NCI-H69 (cell line): ENCODE data around the gene CHRND.

ENCODE experiments used
- DNase-seq: peaks from one replicate; lab custom pipeline; 2025; lab: John Stamatoyannopoulos, UW

The CHRND gene

GRCh38 chr2:232525791-232526371, at the start of gene CHRND:
Gene CHRND (plus strand): TSS chr2:232526160. CDS start chr2:232526216, 56 bp downstream.
- DNase-seq, result peak; percentile 52

DNA sequence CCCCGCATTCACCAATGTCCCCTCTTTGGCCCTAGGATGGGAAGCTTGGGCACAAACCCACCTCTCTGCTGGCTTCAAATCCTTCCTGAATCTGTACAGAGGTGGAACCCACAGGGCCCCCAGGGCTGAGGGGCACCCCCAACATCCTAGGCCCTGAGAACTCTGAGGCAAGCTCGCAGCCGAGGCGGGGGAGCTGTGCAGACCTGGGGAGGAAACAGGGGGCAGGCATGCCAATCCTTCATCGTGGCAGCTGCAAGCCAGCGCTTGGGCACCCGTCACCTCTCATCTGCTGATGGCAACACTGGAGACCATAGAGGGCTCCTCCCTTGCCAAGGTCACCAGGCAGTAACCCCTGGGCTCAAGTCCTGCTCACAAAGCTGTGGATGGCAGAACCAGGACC, 49.2 kb upstream of the CHRND start:
- DNase-seq, result no peak

DNA sequence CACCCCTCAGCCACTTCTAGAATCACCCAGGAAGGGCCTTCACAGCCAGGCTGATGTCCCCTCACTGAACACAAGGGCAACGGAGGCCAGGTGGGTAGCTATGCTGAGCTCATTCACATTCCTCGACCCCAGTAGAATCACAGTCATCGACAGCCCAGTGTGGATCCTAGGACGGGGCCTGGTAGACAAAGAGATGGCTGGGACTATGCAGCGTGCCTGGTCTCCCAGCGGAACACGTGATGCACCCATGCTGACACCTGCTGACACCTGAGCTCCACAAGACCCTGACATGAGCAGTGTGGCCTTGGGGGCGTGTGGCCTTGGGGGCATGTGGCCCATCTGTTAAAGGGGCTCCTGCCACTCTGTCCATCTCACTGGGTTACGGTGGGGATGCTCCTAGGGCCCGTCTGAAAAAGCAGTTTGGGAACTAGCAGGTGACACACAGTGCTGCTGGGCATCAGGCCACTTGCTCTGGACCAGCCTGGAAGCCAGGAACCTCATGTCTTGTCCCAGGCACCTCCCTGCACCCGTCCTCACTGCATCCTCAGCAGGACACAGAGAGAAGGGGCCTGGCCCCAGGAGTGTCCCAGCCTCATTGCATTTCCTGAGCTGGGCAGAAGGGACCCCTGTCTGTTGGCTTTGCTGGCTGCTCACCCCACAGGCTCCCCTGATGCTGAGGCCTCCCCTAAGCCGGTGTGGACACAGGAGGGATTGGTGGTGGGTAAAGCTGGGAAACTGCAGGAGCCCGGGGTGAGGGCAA, 48.0 kb upstream of the CHRND start:
- DNase-seq, result no peak

DNA sequence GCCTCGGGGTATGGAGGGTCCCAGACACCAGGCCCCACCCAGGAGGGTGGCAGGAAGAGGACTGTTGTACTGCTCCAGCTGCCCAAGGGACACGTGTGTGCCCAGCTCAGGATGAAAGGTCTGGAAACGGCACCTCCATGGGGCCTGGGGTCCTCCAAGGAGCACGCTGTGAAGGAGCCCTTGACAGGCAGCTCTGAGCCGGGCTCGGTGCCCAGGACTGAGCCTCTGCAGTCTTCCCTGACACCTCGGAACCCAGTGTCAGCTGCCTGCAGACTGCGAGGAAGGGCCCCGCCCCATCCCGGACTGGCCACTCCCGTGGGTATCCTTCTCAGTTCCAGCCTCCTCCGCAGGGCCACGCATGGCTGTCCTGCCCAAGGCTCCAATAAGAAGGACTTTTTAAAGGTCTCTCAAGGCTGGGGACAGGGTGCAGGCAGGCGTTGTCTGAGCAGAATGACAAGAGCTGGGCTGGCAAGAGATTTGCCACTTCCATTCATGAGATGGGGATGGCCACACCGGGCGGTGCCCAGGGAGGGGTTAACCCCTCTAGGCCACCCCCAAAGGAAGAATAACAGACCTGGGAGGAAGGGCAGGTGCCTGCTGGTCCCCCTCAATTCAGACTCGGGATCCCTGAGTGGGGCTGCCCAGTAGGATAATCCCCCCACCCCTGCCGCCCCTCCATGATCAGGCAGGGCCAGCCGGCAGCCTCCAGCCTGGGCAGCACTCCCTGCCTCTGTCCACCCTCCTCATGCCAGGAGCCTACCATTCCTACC, 47.2 kb upstream of the CHRND start:
- DNase-seq, result no peak

DNA sequence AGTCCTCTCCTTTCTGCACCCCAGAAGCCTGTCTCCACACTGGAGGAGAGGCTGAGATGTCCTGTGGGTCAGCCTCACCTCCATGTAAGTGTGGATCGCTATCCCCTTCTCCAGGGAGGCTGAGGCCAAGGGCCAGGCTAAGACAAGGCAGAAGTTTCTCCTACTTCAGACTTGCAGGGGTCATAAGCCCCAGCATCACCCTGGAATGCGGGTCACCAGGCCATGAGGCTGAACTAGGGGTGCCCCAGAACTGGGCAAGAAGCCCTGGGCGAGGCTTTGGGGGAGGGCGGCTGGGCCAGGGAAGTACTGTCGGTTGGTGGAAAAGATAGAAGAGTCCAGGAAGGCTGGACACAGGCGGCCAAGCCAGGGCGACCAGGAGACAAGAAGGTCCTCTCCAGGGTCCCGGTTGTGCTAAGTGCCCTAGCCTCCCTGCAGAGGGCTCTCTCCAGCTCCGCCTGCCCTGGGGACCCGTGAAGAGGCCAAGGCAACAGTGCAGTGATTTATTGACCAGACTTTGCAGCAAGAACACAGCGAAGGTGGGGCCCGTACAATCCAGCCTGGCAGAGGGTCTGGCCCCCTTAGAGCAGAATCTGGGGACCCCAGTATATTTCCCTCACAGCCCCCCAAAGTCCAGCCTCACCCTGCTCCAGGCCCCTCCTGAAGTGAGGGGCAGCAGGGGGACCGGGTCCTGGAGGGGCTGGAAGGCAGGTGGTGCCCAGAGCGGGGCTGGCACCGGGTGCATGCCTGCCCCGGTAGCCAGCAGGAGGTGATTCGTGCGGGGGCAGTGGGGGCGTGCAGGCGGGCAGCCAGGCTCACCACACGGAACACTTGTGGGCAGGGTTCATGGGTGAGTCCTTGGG, 46.4 kb upstream of the CHRND start:
- no peak for DNase-seq

- no peak for DNase-seq
Measured at GRCh38 chr2:232480201-232481190, 45.5 kb upstream of the CHRND start.

- no peak for DNase-seq
Measured at GRCh38 chr2:232481322-232482140, 44.4 kb upstream of the CHRND start.

DNA sequence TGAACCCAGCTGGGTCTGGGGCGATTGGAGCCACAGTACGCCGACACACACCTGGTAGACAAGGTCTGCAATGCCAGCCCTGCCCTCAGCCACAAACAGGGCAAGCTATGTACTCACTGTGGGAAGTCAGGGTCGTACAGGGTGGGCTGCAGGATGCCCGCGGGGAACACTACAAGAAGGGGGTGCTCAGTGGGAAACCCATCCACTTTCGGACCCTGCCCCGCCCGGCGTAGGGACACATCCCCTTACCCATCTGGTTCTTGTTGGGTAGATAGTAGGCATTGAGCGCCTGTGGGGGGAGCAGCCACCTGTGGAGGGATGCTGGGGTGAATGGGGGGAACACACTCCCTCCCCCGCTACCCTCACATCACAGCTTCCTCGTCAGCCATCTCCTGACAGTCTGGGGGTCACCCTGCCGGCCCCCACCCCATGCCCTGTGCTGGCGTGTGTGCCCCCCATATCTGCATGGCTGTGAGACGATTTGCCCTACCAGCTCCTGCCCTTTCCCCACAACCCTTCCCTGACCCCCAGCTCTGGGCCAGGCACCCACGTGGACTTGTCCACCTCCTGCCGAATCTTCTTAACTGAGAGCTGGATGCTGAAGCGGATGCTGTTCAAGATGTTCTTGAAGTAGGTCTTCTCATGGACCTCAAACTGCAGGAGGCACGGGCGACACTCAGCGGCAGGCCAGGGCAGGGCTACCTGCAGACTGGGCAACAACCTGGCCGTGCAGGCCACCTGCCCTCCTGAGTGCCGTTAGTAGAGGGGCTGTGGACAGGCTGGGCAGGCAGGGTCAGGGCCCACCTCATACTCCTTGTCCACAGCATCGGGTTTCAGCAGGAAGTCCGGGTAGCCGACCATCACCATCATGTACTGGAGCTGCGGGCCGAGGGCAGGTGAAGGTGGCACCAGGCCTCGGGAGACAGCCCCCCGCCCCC, 43.4 kb upstream of the CHRND start:
- no peak for DNase-seq

- no peak for DNase-seq
Measured at GRCh38 chr2:232483311-232483922, 42.5 kb upstream of the CHRND start.

DNA sequence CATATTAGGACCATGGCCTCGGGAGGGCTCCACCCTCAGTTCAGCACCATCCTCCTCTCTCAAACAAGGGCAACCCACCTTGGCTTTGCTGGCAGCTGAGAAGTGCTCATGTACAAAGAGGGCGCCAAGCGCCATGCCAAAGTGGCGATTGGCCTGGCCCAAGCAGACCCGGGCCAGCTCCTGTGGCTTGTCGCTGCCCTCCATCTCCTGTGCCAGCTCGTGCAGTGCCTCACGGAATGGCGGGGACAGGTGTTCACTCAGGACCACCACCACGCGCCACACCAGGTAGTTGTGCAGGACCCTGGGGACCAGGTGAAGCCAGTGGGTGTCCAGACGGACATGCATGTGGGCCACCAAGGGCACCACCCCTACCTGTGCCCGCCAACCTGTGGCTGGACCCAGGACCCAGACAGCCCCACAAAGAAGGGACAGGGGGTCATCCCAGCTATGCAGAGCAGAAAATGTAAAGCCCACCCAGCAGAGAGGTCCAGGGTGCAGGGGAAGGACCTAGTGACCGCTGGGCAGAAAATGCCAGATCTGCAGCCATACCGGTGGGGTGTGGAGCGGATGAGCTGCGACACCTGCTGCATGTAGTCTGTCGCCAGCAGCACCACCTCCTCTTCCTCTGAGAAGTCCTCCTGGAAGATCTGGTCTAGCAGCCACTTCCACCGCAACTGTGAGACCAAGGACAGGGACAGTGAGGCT, 41.9 kb upstream of the CHRND start:
- DNase-seq, result no peak

DNA sequence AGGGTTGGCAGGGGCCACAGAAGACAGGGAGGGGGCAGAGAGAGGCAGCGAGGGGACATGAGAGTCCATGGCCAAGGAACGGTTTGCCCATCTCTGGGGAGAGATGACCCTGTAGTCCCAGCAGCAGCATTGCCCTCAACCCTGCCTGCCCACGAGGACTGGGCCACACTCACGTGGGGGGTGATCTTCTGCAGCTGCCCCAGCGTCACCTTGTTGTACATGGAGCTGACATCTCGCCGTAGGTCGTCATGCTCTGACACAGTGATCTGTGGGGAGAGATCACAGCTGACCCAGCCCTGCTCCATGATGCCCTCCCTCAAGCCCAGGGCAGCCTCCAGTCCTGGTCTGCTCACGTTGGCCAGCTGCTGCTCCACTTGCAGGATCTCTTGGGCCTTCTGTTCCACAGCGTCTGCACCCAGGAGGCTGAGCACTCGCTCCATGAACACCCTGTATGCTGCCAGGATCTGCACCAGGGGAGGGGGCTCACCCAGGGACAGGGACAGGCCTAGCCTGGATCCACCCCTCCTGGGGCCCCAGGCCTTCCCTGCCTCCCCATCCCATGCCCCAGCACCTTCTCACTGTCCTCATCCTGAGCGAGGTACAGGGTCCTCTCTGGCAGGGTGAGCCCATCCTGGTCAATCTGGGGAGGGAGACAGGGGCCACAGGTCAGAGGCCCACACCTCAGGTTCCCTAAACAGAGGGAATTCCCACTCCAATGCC, 41.2 kb upstream of the CHRND start:
- DNase-seq, result no peak

GRCh38 chr2:232485348-232485756, 40.6 kb upstream of the CHRND start:
- DNase-seq, result peak; percentile 61

- DNase-seq, result peak; percentile 27
Measured at GRCh38 chr2:232485757-232486557, 40.0 kb upstream of the CHRND start.

GRCh38 chr2:232486558-232487384, 39.2 kb upstream of the CHRND start:
- no peak for DNase-seq

- peak; percentile 66 for DNase-seq
Measured at GRCh38 chr2:232487385-232488096, 38.4 kb upstream of the CHRND start, which contains the start of gene ECEL1. Gene ECEL1 (minus strand): TSS chr2:232487834. CDS start chr2:232486653, 1,181 bp downstream.
